NCI-H1930 (cell line): ENCODE data around the gene RCAN2.
A peak's percentile ranks its signal among the peaks of the same experiment; 100 is the strongest.

Experiments used
- DNase-seq, 2 experiments: peaks; one replicate each; lab custom pipeline; 2025; lab: John Stamatoyannopoulos, UW

Gene RCAN2

GRCh38 chr6:46491628-46492547 lies 639 bp upstream of the RCAN2 start:
- DNase-seq, result peak; percentile 16 to 53

GRCh38 chr6:46490425-46491200 lies 636 bp downstream of the RCAN2 start:
- peak; percentile 24 to 47 for DNase-seq

GRCh38 chr6:46486181-46486580 lies 5.1 kb downstream of the RCAN2 start:
- DNase-seq, result no peak

GRCh38 chr6:46484081-46484820 lies 7.0 kb downstream of the RCAN2 start:
- no peak for DNase-seq

- DNase-seq, result no peak
These were observed 14.9 kb downstream of the RCAN2 start for GRCh38 chr6:46476301-46476700.

GRCh38 chr6:46473881-46474280 lies 17.4 kb downstream of the RCAN2 start:
- DNase-seq, result no peak

- no peak for DNase-seq
These were observed 19.0 kb downstream of the RCAN2 start for GRCh38 chr6:46472243-46472642.

GRCh38 chr6:46469021-46469420 lies 22.2 kb downstream of the RCAN2 start:
- DNase-seq, result no peak

GRCh38 chr6:46468403-46469010 lies 22.7 kb downstream of the RCAN2 start:
- DNase-seq, result no peak

GRCh38 chr6:46466570-46466969 lies 24.7 kb downstream of the RCAN2 start:
- no peak for DNase-seq

GRCh38 chr6:46465294-46466165 lies 25.7 kb downstream of the RCAN2 start:
- no peak for DNase-seq

GRCh38 chr6:46456297-46456696 lies 35.0 kb downstream of the RCAN2 start:
- no peak for DNase-seq

- DNase-seq, result no peak
These were observed 36.6 kb downstream of the RCAN2 start for GRCh38 chr6:46454691-46455090.

GRCh38 chr6:46453741-46454316 lies 37.4 kb downstream of the RCAN2 start:
- no peak for DNase-seq

GRCh38 chr6:46453216-46453615 lies 38.0 kb downstream of the RCAN2 start:
- DNase-seq, result no peak

- no peak for DNase-seq
These were observed 38.8 kb downstream of the RCAN2 start for GRCh38 chr6:46452312-46452917.

- DNase-seq, result no peak
These were observed 39.9 kb downstream of the RCAN2 start for GRCh38 chr6:46451343-46451742.

- no peak for DNase-seq
These were observed 46.3 kb downstream of the RCAN2 start for GRCh38 chr6:46444772-46445454.

GRCh38 chr6:46443623-46444022 lies 47.6 kb downstream of the RCAN2 start:
- DNase-seq, result no peak

GRCh38 chr6:46440641-46441040 lies 50.6 kb downstream of the RCAN2 start:
- DNase-seq, result no peak
